OCI-M2 (cell line): ENCODE data around the gene FCHSD1.
A peak's percentile ranks its signal among the peaks of the same experiment; 100 is the strongest.

Source experiments
- DNase-seq: peaks from one replicate; lab custom pipeline; 2025; ENCODE audit not compliant: unreplicated experiment; lab: John Stamatoyannopoulos, UW

Gene FCHSD1

DNA sequence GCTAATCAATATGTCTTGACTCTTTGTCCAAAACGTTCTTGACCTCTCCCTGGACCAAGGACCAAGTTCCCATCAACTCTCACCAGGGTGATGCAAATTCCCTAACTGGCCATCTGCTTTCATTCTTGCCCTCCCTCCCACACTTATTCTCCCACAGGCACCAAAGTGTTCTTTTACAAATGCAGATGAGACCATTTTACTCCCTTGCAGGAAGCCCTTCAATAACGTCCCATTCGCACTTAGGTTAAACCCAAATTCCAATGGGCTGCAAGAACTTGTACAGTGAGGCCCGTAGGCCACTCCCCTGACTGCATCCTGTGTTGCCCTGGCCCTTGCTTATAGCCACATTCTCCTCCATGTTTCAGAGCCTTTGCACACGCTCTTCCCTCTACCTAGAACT lies 23.5 kb upstream of the FCHSD1 start:
- DNase-seq: no peak

DNA sequence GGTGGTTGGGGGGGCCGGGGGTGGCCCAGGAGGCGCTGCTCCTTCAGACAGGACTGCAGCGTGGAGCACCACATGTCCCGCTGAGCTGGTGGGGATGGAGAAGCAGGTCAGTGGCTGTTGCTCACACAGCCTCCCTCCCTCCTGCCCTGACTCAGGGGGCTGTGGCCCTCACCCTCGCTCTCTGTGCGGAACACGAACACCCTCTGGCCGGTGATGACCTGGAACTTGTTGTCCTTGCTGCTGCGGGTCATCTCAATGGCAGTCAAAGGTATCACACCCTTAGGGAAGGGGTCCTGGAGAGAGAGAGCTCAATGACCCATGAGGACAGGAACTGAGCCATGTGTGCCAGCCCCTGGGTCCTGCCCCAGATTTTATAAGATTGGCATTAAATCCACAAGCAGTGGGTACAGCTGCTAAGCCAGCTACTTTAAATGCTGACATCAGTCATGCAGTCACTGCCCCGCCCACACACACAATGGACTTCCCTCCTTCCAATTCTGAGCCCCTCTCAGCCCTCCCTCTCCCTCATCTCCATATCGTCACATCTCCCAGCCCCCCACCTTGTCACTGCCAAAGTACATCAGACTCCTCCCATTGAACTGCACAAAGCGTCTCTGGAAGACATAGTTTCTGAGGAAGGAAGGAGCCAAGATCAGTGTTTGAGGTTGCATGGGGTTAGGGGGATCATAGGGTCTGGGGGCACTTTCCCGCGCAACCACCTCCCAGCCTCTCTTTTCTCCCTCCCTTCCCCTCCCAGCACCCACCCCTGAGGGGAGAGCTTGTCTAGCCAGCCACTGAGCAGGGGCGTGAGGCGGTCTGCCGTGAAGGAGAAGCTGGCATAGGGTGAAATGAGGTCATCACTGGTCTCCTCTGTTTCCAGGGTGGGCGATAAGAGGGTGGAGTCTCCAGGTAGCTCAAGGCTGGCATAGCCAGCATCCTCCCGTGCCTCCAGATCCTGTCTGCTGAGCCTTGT lies 21.9 kb upstream of the FCHSD1 start:
- no peak for DNase-seq

DNA sequence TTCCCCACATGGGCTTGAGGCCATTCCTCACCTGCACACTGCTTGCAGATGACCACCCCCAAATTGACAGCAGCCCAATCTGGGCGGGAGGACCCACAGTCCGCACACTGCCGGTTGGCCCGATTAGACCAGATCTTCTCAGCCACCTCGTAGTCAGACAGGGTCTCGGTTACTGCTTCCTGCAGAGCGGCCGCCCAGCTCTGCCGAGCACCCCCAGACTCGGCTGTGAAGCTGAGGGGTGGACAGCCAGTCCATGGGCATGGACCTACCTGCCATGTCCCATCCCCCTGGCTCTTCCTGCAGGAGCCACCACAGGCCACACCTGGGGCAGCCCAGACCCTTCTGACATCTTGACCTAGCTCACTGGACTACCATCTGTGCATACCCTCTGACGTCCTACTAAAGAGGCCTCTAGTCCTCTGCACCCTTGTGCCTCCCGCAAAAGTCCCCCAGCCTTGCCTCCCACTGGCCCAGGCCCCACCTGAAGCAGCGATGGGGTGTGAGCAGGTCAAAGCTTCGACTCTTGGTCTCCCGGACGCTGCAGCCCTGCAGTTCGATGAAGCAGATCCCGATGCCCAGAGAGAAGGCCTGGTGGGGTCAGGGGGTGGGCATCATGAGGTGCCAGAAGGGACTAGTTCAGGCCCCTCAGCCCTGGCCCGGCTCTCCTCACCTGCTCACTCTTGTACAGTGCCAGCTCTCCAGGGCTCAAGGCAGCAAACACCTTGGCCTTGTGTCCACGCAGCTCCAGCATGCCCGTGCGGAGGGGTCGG lies 21.0 kb upstream of the FCHSD1 start:
- DNase-seq: no peak

DNA sequence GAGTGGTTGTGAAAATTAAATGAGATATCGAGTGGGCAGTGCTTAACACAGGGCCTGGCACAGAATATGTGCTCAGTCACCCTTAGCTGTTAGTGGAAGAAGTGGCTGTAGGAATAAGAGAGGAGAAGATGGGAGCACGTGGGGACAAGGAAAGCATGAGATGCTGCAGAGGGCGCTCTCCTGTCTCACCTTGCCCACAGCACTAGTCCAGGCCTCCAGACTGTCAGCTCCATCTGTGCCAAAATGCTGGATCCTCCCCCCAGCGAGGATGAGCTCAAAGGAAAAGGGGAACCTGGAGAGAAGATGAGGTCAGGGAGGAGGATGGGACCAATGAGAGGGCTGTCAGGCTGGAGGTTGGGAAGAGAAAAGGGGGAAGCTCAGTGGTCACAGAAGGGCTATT lies 18.3 kb upstream of the FCHSD1 start:
- no peak for DNase-seq

DNA sequence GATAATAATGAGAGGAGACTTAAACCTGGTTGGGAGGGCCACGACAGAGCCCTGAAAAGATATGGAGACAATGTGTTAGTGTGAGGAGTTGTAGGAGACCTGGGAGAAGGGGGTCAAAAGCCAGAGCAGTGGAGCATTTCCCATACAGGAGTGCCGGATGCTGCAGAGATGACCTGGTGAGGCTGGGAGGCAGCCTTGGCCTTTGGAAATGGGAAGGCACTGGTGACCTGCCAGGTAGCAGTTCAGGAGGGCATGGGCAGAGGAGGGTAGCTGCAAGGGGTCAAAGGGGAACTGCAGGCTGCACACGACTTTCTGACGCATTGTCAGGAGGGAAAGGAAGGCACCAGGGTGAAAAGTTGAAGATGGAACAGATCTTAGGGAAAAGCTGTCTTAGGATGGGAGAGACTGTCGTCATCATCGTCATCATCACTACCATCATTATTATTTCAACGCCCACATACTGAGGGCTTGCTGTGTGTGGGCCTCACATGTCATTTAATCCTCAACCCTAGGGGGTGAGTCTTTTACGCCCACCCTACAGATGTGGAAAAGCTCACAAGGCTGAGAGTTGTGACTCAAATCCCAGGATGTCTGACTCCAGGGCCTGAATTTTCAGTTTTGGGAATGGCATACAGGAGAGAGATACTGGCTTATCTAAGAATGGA lies 17.5 kb upstream of the FCHSD1 start:
- DNase-seq: no peak

DNA sequence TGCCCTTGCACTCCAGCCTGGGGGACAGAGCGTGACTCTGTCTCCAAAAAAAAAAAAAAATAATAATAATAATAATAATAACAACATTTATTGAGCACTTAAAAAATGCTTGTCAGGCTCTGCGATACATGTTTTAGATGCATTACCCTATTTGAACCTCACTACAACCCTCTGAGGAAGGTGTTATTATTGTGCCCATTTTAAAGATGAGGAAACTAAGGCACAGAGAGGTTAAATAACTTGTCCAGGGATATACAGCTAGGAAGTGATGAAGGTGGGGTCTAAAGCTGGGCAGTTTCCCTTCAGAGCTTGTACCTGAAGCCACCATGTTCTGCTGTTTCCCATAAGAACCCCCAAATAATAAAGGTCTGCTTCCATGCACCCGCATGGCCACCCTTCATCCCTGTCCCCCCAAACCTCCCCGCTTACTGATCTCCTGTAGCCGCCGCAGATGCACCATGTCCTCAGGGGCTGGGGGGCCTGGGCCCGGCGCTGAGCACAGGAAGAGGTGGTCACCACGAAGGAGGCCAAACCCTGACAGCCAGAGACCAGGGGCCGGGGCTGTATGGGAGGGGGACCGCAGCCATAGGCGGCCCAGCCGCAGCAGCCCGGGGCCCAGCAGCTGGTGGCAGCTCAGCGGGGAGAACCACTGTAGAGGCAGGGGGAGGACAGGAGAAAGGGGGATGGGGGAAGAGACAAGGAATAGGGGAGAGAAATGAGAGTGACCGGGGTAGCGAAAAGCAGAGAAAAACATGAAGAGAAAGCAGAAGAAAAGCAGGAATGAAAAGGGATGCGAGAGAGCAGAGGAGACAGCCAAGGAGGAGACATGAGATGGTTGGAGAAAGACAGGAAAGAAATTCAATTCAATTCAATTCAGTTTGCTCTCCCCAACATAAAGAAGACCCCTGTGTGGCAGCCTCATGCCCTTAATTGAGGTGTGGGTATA lies 15.1 kb upstream of the FCHSD1 start:
- no peak for DNase-seq

DNA sequence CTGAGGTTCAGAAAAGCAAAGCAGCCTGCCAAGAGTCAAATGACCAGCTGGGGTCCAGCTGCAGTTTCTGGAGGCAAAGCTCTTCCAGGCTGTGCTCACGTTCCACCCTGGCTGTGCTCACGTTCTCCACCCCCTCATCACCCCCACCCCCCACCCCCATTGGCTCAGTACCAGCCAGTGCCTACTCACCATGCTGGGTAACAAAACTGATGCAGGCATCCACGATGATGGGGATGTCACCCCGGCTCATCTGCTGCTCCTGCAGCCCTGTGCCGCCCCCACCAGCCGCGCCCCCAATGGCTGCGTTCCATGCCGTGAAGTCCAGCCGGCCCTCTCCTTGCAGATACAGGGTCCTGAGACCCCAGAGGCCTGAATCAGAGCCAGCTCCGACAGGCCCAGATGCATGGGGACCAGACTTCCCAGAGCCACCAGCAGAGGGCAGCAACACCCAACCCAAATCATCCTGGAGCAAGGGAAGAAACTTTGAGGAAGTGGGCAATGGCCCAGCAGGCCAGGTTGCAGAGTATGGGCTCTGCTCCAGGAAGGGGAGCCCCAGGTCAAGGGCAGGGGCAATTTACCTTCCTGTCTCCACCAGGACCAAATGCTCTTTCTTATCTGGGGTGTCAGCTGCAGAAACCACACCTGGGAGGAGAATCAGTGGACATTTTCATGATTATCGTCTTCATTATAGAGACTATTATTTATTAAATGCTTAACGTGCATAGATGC lies 13.7 kb upstream of the FCHSD1 start:
- DNase-seq: peak; percentile 20

DNA sequence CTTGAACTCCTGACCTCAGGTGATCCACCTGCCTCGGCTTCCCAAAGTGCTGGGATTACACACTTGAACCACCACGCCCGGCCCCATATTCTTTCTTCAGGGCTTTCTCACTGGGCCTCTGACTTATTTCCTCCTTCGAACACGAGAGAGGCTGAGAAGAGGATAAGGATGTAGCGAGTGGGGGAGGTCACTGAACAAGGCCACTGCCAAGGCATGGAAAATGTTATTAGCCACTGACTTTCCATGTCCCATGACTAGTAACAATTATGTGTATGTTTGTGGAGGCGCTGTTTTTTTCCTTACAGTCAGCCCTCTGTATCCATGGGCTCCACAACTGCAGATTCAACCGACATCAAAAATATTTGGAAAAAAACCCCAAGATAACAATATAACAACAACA lies 12.3 kb upstream of the FCHSD1 start:
- no peak for DNase-seq

DNA sequence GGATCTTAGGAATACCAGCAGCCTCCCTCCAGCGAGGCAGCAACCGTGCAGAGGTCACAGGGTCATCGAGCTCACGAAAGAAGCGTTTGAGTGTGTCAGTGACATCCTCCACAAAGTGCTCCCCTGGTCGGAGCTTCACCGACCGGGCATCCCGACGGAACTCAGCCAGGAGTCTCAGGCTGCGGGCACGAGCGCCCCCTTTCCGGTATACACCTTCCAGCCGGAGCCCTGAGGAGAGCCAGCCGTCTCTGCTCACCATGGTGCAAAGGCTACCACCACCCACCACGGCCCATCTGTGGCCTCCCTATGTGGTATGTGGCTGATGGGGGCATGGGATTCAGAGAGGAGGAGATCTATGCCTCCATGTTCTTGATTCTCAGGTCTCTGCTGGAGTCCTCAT lies 10.8 kb upstream of the FCHSD1 start:
- no peak for DNase-seq

DNA sequence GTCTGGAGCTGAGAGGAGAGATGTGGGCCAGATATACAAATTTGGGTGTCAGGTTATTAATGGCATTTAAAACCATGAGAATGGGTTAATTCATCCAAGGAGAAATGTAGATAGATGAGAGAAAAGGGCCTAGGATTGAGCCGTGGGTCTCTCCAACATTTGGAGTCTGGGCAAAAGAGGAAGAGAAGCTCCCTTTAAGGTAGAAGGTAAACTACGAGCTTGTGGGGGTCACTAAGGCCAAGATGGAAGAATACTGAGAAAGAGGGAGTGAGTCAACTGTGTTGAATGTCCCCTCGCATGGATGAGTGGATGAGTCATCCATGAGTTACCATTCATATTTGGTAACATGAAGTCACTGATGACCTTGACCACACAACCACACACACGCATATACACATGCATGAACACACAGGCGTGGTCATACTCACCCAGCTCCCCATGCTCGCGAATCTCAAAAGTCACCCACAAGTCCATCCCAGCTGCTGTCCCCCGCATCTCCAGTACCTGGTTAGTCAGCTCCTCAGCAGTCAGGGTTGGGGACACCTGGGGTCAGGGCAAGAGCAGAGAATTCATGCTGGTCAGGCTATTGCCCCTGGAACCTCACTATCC lies 6.8 kb upstream of the FCHSD1 start:
- DNase-seq: no peak

DNA sequence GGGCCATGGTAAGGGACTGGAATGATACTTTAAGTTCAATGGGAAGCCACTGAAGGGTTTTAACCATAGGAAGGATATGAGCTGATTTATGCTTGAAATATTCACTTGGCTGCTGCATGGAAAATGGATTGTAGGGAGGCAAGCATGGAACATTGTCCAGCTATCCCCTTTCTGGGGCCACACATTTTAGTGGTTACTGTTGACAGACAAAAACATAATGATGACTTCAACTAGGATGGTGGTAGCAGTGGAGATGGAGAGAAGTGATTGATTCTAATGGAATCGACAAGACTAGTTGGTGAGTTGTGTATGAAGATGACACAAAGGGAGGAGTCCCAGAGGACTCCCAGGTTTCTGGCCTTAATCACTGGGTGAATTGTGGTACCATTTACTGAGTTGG lies 6.2 kb upstream of the FCHSD1 start:
- no peak for DNase-seq

DNA sequence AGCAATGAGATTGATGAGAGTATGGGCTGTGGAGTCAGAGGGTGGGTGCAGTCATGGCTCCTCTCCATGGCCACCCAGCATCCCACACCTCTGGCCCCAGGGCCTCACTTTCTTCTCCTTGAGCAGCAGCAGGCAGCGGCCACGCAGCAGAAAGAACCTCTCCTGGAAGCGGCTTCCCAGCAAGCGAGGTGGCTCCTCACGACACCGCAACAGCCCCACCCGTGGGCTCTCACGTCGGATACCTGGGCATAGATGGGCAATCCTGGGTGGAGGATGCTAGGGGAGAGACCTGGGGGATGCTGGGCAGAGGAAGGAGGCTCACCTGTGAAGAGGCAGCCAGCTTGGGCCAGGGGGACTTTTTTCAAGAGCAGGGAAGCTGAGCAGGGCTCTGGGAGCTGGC lies 5.2 kb upstream of the FCHSD1 start:
- no peak for DNase-seq

DNA sequence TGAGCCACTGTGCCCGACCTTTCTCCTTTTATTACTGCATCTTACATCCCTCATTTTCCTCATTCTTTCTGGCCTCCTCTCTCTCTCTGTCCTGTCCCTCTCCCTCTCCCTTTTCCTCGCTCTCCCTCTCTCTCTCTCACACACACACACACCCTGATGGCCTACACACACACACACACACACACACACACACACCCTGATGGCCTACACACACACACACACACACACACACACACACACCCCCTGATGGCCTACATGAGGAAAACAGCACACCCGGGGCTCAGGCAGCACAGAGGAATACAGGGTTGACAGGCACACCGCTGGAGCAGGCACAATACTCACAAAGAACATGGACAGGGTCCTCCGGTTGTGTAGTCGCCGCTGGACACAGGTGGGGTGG lies 3.8 kb upstream of the FCHSD1 start:
- DNase-seq: no peak

DNA sequence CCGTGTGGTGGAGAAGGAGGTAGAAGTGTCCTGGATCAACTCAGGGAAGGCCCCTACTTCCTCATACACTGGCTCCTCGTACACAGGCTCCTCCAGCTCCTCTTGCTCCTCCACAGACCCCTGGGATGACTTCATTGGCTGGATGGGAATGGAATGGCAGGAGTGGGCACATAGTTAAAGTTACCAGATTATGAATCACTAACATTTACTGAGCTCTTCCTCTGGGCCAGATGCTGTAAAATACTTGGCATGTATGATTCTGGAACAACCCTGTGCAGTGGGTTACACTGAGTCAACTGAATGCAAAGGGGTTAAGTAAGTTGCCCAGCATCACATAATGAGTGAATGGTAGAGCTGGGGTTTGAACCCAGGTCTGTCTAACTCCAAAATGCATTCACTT lies 3.1 kb upstream of the FCHSD1 start:
- no peak for DNase-seq

DNA sequence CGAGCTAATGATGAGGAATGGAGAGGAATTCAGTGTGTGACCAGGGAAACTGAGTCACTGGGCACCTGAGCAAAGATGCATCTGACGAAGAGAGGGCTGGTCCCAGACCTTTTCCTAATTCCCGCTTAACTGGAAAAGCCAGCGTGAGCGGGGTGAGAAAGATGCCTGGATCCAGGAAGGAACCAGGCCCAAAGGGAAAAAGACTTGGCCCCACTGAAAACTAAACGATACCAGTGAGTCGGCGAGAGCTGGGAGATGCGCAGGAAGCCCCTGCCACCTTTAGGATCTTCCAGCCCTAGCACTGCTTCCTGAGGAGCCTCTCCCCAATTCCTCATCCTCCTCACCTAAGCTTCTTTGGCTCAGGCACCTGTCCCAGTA lies 499 bp upstream of the FCHSD1 start:
- no peak for DNase-seq

DNA sequence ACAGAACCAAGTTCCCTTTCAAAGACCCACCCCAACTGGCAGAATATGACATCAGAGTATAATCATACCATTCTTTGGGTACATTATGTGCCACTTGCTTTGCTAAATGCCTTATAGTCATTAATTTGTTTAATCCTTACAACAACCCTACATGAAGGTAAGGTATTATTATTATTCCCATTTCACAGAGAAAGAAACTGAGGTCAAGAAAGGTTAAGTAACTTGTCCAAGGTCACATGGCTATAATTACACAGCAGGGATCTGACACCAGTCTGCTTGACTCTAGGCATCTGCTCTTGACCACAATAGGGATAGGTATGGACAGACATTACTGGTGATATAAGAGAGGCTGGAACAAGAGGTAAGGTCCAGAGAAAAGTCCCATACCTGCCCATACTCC lies 1.2 kb downstream of the FCHSD1 start:
- DNase-seq: no peak

DNA sequence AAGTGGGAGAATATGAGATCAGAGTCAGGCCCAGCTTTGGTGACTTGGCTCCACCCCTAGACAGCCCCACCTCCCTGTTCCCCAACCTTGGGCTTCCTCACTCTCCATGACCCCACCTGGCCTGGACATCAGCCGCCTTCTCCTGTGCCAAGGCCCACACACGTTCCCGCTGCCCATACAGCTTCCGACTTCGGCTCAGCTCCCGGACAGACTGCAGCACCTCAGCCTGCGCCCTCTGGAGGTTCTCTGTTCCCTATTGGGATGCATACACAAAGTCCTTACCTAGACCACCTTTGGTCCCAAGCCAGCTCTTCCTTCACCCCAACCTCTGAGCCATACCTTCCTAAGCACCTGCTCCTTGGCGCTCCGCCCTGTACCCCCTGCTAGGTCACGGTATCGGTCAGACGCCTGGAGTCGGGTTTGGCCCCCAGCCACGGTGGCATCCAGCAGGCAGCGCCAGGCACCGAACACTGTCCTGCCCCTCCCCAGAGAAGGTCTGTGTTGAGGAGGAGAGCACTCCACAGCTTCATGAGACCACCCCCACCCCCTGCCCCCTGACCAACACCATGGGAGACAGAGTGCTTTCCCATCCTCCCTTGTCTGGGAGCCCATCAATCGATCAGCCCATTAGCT lies 2.0 kb downstream of the FCHSD1 start:
- no peak for DNase-seq

DNA sequence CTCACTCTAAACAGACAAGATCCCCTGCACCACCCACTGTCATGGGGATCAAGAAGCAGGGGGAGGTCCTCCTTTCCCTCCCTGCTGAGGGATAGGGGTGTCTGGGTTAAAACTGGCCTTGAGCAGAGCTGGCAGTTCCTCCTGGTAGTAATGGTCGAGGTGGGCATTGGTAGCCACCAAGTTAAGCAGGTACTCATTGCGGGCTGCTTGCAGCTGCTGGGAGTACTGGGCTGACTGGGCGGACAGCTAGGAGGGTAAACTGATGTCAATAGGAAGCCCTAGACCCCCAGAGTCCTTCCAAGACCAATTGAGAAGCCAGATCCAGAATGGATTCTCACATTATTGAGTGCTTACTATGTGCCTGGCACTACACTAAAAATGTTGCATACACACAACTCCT lies 3.4 kb downstream of the FCHSD1 start:
- no peak for DNase-seq

DNA sequence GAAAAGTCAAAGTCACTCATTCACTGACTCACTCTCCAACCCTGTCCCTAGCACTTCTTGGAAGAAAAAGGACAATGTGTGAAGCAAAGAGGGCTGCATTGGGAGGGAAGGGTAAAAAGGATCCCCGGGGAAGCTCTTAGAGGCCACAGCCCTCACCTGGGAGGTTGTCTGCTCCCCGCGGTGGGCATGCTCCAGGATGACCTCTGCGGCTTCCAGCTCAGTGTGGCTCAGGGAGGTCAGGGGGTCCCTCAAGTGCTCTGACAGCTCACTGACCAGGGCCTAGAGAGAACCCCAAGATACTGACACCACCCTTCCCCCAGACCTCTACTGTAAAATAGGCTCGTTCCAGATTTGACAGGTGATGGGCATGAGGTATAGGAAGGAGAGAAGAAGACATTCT lies 4.0 kb downstream of the FCHSD1 start:
- no peak for DNase-seq
